ENCODE measurements around the gene CCDC88B. TPM values are rescaled to one million over a fixed set of nuclear protein-coding genes. Genes with fewer than 3 reads are reported as not detected.
A peak's percentile ranks its signal among the peaks of the same experiment; 100 is the strongest.

The CCDC88B gene
- total and polyA plus RNA-seq, 3 donors from 2014 or later: 16.6 to 28.5 (median 23.5) TPM

DNA sequence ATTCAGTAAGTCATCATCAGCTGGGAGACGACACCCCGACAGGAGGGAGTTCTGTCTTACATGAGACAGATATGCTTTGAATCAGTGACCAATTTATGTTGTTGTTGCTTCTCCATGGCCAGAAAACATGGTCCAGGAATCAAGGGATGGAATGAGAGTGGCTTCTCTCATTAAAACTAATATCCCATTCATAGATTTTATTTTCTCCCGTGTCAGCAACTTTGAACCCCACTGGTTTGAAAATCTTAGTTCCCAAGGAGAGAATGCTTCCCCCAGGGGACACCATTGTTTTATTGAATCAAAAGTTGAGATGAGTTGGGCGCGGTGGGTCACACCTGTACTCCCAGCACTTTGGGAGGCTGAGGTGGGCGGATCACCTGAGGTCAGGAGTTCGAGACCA lies 61.8 kb downstream of the CCDC88B start:
- 87 to 92% methylated on average over 7 of the region's 7 CpGs for WGBS, 2 donors

DNA sequence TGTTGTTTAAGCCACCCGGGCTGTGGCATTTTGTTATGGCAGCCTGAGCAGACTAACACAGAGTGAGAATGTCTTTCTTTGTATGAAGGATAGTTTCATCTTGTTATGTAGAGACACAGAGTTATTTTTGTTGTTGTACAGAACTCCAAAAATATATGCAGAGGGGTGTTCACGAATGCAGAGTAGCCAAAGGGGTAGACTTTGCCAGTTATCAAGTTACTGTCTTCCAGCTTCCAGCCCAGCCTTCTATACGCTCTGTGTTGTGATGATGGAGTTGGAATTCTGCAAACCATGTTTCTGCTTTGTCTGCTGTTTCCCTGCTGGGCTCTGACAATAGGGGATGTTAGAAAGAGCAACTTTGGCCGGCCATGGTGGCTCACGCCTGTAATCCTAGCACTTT lies 63.1 kb downstream of the CCDC88B start:
- Histone ChIP-seq H3K4me3 (no peak overlapping the region), H3K9me3 (no peaks in the 10 kb centered on the region), H3K27ac (no peak overlapping the region), H3K27me3 (no peaks in the 10 kb centered on the region), H3K4me1 (no peaks in the 10 kb centered on the region), H3K36me3 (ENCODE audit: low read depth, missing control alignments) (no peaks in the 10 kb centered on the region)
- intact Hi-C loops (cut with DNase I; ENCODE audit: low total_unique reads): no loop called here
- 85 to 87% methylated on average over 5 of the region's 5 CpGs for WGBS, 2 donors
- TF ChIP-seq, protein P1, sequence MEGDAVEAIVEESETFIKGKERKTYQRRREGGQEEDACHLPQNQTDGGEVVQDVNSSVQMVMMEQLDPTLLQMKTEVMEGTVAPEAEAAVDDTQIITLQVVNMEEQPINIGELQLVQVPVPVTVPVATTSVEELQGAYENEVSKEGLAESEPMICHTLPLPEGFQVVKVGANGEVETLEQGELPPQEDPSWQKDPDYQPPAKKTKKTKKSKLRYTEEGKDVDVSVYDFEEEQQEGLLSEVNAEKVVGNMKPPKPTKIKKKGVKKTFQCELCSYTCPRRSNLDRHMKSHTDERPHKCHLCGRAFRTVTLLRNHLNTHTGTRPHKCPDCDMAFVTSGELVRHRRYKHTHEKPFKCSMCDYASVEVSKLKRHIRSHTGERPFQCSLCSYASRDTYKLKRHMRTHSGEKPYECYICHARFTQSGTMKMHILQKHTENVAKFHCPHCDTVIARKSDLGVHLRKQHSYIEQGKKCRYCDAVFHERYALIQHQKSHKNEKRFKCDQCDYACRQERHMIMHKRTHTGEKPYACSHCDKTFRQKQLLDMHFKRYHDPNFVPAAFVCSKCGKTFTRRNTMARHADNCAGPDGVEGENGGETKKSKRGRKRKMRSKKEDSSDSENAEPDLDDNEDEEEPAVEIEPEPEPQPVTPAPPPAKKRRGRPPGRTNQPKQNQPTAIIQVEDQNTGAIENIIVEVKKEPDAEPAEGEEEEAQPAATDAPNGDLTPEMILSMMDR (IDR thresholded peaks at IDR 0.05): no peak
- TF ChIP-seq POLR2A (IDR thresholded peaks at IDR 0.05): no peak
- DNase-seq: no peak

More for the DNA sequence above, 61.8 kb downstream of the CCDC88B start:
- intact Hi-C loops (cut with DNase I; ENCODE audit: low total_unique reads): no loop called here
- TF ChIP-seq, protein P1 (IDR thresholded peaks at IDR 0.05): no peak
- no peak for TF ChIP-seq POLR2A (IDR thresholded peaks at IDR 0.05)
- Histone ChIP-seq H3K27me3 (no peaks in the 10 kb centered on the region), H3K9me3 (no peaks in the 10 kb centered on the region), H3K4me1 (no peaks in the 10 kb centered on the region), H3K4me3 (no peak overlapping the region), H3K36me3 (ENCODE audit: low read depth, missing control alignments) (no peaks in the 10 kb centered on the region), H3K27ac (no peak overlapping the region)
- DNase-seq: no peak

DNA sequence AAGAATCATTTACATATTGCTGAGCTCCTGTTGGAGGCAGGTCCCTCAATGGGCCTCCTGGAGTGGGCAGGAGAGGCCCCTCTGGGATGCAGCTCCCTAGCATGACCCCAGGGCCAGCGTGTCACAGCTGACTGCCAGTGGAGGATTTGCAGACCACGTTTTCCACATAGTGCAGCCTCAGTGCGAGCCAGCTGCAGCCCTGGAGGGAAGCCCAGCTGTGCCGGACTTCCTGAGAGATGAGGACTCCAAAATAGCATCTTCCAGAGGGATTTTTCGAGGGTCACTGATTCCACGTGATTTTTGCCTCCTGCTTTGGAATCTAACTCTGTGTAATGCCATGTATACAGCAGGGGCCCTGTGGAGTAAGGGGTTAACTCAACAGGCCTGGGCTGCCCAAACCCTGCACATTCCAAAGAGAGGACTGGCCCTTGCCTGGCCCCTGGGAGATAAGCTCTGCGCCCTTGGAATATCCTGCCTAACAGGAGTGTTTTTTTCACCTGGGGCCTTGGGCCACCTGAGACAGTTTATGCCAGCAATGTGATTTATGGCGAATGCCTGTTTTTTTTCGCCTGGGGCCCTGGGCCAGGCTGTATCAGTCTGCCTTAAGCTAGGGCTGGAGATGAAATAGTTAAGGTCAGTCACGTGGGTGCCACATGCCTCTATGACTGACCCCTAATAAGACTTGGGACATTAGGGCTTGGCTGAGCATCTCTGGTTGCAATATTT lies 66.4 kb downstream of the CCDC88B start:
- Histone ChIP-seq H3K27ac (no peak overlapping the region), H3K4me1 (peaks cover 12% of the 10 kb centered on the region), H3K36me3 (ENCODE audit: low read depth, missing control alignments) (no peaks in the 10 kb centered on the region), H3K9me3 (no peaks in the 10 kb centered on the region), H3K4me3 (no peak overlapping the region), H3K27me3 (no peaks in the 10 kb centered on the region)
- TF ChIP-seq POLR2A (IDR thresholded peaks at IDR 0.05): no peak
- TF ChIP-seq, protein P1 (IDR thresholded peaks at IDR 0.05): no peak
- WGBS, 2 donors: 48 to 51% methylated on average over 8 to 10 of the region's 10 CpGs
- peak; percentile 59 for DNase-seq
- intact Hi-C loops (cut with DNase I; ENCODE audit: low total_unique reads): no loop called here

MicroRNAs encoded within 50 kb of the gene (microRNA counts, 767-probe panel; counts per million panel counts)
- microRNA hsa-miR-1237: 0 to 152 counts per million in 2 donors

Small RNA genes lying within 50 kb of the gene (microRNA-seq; reads per million reads assigned to microRNA genes)
- gene MIR1237 (ENCODE audit: borderline number of aligned reads in 2 of 2, borderline replicate concordance in 1 of 2) (1.4 to 2.1 reads per million in 2 donors), gene MIR7155 (ENCODE audit: borderline number of aligned reads in 2 of 2, borderline replicate concordance in 1 of 2) (0 to 1.4 reads per million in 2 donors)

Small RNA genes lying within 50 kb of the gene (small RNA-seq; reads per million reads assigned to genes)
- gene MIR1237 (0 to 0.09 reads per million in 2 donors), gene MIR7155 (0 to 0.09 reads per million in 2 donors), gene RF00019 (0 reads per million in 2 donors)

Other genes starting within 250 kb of the CCDC88B start
- 10 to 100 TPM; 13.3 to 15.3 TPM for gene MACROD1, start 174.1 kb upstream of the CCDC88B start, total RNA-seq
- gene MACROD1, start 174.1 kb upstream of the CCDC88B start, polyA plus RNA-seq (ENCODE audit: insufficient read depth, low read depth, low replicate concordance): 14.1 TPM
- gene STIP1, start 154.0 kb upstream of the CCDC88B start, total RNA-seq: 100 to 1,000 TPM; 221 to 247 TPM
- gene STIP1, start 154.0 kb upstream of the CCDC88B start, polyA plus RNA-seq (ENCODE audit: insufficient read depth, low read depth, low replicate concordance): 267 TPM
- 1 to 10 TPM; 7.2 to 8.2 TPM for gene FERMT3, start 133.5 kb upstream of the CCDC88B start, total RNA-seq
- gene FERMT3, start 133.5 kb upstream of the CCDC88B start, polyA plus RNA-seq (ENCODE audit: insufficient read depth, low read depth, low replicate concordance): 10.9 TPM
- 10 to 100 TPM; 56.5 to 65.4 TPM for gene TRPT1, start 114.0 kb upstream of the CCDC88B start, total RNA-seq
- 93.7 TPM for gene TRPT1, start 114.0 kb upstream of the CCDC88B start, polyA plus RNA-seq (ENCODE audit: insufficient read depth, low read depth, low replicate concordance)
- 10 to 100 TPM; 50.9 to 52.7 TPM for gene NUDT22, start 113.9 kb upstream of the CCDC88B start, total RNA-seq
- 19.0 TPM for gene NUDT22, start 113.9 kb upstream of the CCDC88B start, polyA plus RNA-seq (ENCODE audit: insufficient read depth, low read depth, low replicate concordance)
- gene DNAJC4, start 109.7 kb upstream of the CCDC88B start, total RNA-seq: 100 to 1,000 TPM; 105 to 254 TPM
- gene DNAJC4, start 109.7 kb upstream of the CCDC88B start, polyA plus RNA-seq (ENCODE audit: insufficient read depth, low read depth, low replicate concordance): 303 TPM
- gene VEGFB, start 105.6 kb upstream of the CCDC88B start, total RNA-seq: 10 to 100 TPM; 19.1 to 47.8 TPM
- 57.3 TPM for gene VEGFB, start 105.6 kb upstream of the CCDC88B start, polyA plus RNA-seq (ENCODE audit: insufficient read depth, low read depth, low replicate concordance)
- gene FKBP2, start 99.1 kb upstream of the CCDC88B start, total RNA-seq: 100 to 1,000 TPM; 151 to 159 TPM
- 159 TPM for gene FKBP2, start 99.1 kb upstream of the CCDC88B start, polyA plus RNA-seq (ENCODE audit: insufficient read depth, low read depth, low replicate concordance)
- gene PPP1R14B, start 93.3 kb upstream of the CCDC88B start, total RNA-seq: 10 to 100 TPM; 53.4 to 67.3 TPM
- gene PPP1R14B, start 93.3 kb upstream of the CCDC88B start, polyA plus RNA-seq (ENCODE audit: insufficient read depth, low read depth, low replicate concordance): 72.0 TPM
- 10 to 100 TPM; 29.6 to 45.4 TPM for gene PLCB3, start 88.7 kb upstream of the CCDC88B start, total RNA-seq
- 14.2 TPM for gene PLCB3, start 88.7 kb upstream of the CCDC88B start, polyA plus RNA-seq (ENCODE audit: insufficient read depth, low read depth, low replicate concordance)
- gene BAD, start 55.5 kb upstream of the CCDC88B start, total RNA-seq: 100 to 1,000 TPM in 1 of 2 donors, 10 to 100 TPM in 1; 88.7 to 110 TPM
- gene BAD, start 55.5 kb upstream of the CCDC88B start, polyA plus RNA-seq (ENCODE audit: insufficient read depth, low read depth, low replicate concordance): 85.2 TPM
- gene GPR137, start 54.4 kb upstream of the CCDC88B start, total RNA-seq: 100 to 1,000 TPM; 204 to 230 TPM
- gene GPR137, start 54.4 kb upstream of the CCDC88B start, polyA plus RNA-seq (ENCODE audit: insufficient read depth, low read depth, low replicate concordance): 390 TPM
- gene KCNK4, start 48.9 kb upstream of the CCDC88B start, total RNA-seq: under 1 TPM in 1 of 2 donors, not detected in 1; 0.24 TPM
- not detected for gene KCNK4, start 48.9 kb upstream of the CCDC88B start, polyA plus RNA-seq (ENCODE audit: insufficient read depth, low read depth, low replicate concordance)
- gene CATSPERZ, start 39.8 kb upstream of the CCDC88B start, total RNA-seq: 100 to 1,000 TPM; 278 to 484 TPM
- 1,116 TPM for gene CATSPERZ, start 39.8 kb upstream of the CCDC88B start, polyA plus RNA-seq (ENCODE audit: insufficient read depth, low read depth, low replicate concordance)
- gene ESRRA, start 34.7 kb upstream of the CCDC88B start, total RNA-seq: 10 to 100 TPM; 19.3 to 22.0 TPM
- gene ESRRA, start 34.7 kb upstream of the CCDC88B start, polyA plus RNA-seq (ENCODE audit: insufficient read depth, low read depth, low replicate concordance): 13.7 TPM
- 100 to 1,000 TPM; 303 to 340 TPM for gene TRMT112, start 22.6 kb upstream of the CCDC88B start, total RNA-seq
- gene TRMT112, start 22.6 kb upstream of the CCDC88B start, polyA plus RNA-seq (ENCODE audit: insufficient read depth, low read depth, low replicate concordance): 275 TPM
- 100 to 1,000 TPM; 189 to 271 TPM for gene PRDX5, start 22.1 kb upstream of the CCDC88B start, total RNA-seq
- gene PRDX5, start 22.1 kb upstream of the CCDC88B start, polyA plus RNA-seq (ENCODE audit: insufficient read depth, low read depth, low replicate concordance): 287 TPM
- 10 to 100 TPM; 15.6 TPM for gene RPS6KA4, start 19.0 kb downstream of the CCDC88B start, total RNA-seq
- 9.2 TPM for gene RPS6KA4, start 19.0 kb downstream of the CCDC88B start, polyA plus RNA-seq (ENCODE audit: insufficient read depth, low read depth, low replicate concordance)
- gene SLC22A11, start 215.7 kb downstream of the CCDC88B start, total RNA-seq: 1 to 10 TPM in 1 of 2 donors, under 1 TPM in 1; 0.63 to 1.2 TPM
- gene SLC22A11, start 215.7 kb downstream of the CCDC88B start, polyA plus RNA-seq (ENCODE audit: insufficient read depth, low read depth, low replicate concordance): 1.7 TPM

Data from testis (tissue), 3 donors.